Inferior parietal cortex (tissue), 1 donor: ENCODE data around the gene KLHDC7B.
"Not testable (repeated sequence)": the region's sequence is repeated elsewhere in the genome, so short reads cannot be mapped to it uniquely, and the experiment has no call there.

Experiments
- DNase-seq: peaks from one replicate; pipeline ENCODE4 v3.0.0-alpha.2; 2016; ENCODE audit errors: extremely low spot score

Gene KLHDC7B

GRCh38 chr22:50529897-50530579 lies 15.7 kb upstream of the KLHDC7B start, which contains the start of gene TYMP:
TYMP (minus strand) TSS chr22:50530012; CDS start chr22:50529709, 303 bp downstream.
- DNase-seq = no peak

GRCh38 chr22:50530580-50530876 lies 15.2 kb upstream of the KLHDC7B start:
- no peak for DNase-seq

GRCh38 chr22:50530877-50531545 lies 14.7 kb upstream of the KLHDC7B start:
- no peak for DNase-seq

GRCh38 chr22:50531546-50531961 lies 14.1 kb upstream of the KLHDC7B start:
- no peak for DNase-seq

GRCh38 chr22:50531962-50532674 lies 13.6 kb upstream of the KLHDC7B start:
- DNase-seq = no peak

- DNase-seq = no peak
Measured at GRCh38 chr22:50532824-50533796, 12.6 kb upstream of the KLHDC7B start.

GRCh38 chr22:50533856-50534711 lies 11.6 kb upstream of the KLHDC7B start:
- DNase-seq = not testable (repeated sequence)

- no peak for DNase-seq
Measured at GRCh38 chr22:50535113-50535512, 10.6 kb upstream of the KLHDC7B start.

GRCh38 chr22:50536226-50536625 lies 9.5 kb upstream of the KLHDC7B start:
- no peak for DNase-seq

- DNase-seq = no peak
Measured at GRCh38 chr22:50537765-50538164, 7.9 kb upstream of the KLHDC7B start.

- no peak for DNase-seq
Measured at GRCh38 chr22:50540381-50540780, 5.3 kb upstream of the KLHDC7B start.

- DNase-seq = not testable (repeated sequence)
Measured at GRCh38 chr22:50541667-50542026, 4.1 kb upstream of the KLHDC7B start.

GRCh38 chr22:50542416-50542927 lies 3.2 kb upstream of the KLHDC7B start:
- DNase-seq = no peak

- DNase-seq = peak; percentile 35
Measured at GRCh38 chr22:50544078-50544745, 1.5 kb upstream of the KLHDC7B start.

GRCh38 chr22:50544746-50545253 lies 899 bp upstream of the KLHDC7B start:
- no peak for DNase-seq

GRCh38 chr22:50546326-50547262 lies 895 bp downstream of the KLHDC7B start:
- DNase-seq = no peak

GRCh38 chr22:50547263-50547985 lies 1.7 kb downstream of the KLHDC7B start:
- DNase-seq = no peak
